Esophagus squamous epithelium (tissue), 5 donors: ENCODE data around the gene STS. TPM values are rescaled to one million over a fixed set of nuclear protein-coding genes. Genes with fewer than 3 reads are reported as not detected.

Source experiments
- DNase-seq: peaks from one replicate; lab custom pipeline; 2025; lab: John Stamatoyannopoulos, UW
- H3K27ac ChIP-seq, 4 donors: fragments of 200-600 bp; sonication (generic); one replicate each; pipeline ENCODE4 v1.5.1; 2016 to 2019; ENCODE audit warnings: mild to moderate bottlenecking in 1 of 4
- H3K27me3 ChIP-seq, 4 donors: fragments of 200-600 bp; sonication (generic); 1 replicate in 3 of 4; 2 replicates in 1 of 4; pipeline versions ENCODE4 v1.5.1 to v1.6.0; 2017 to 2021; ENCODE audit warnings: antibody characterized with exemption in 1 of 4
- H3K36me3 ChIP-seq, 3 donors: fragments of 200-600 bp; sonication (generic); one replicate each; pipeline ENCODE4 v1.5.1; 2016 to 2019
- H3K4me1 ChIP-seq, 3 donors: fragments of 200-600 bp; sonication (generic); one replicate each; pipeline ENCODE4 v1.5.1; 2017 to 2019
- H3K4me3 ChIP-seq, 4 donors: fragments of 200-600 bp; sonication (generic); 1 replicate in 3 of 4; 2 replicates in 1 of 4; pipeline ENCODE4 v1.5.1; 2016 to 2019; ENCODE audit warnings: mild to moderate bottlenecking in 2 of 4, moderate library complexity in 1 of 4
- H3K9me3 ChIP-seq, 3 donors: fragments of 200-600 bp; sonication (generic); one replicate each; pipeline ENCODE4 v1.5.1; 2016 to 2019
- POLR2A ChIP-seq, 4 donors: fragments of 450-650 bp; IDR thresholded peaks; one replicate each; pipeline ENCODE4 v1.6.1; 2017; ENCODE audit warnings: antibody characterized with exemption in 4 of 4, mild to moderate bottlenecking in 4 of 4, moderate library complexity in 3 of 4
- WGBS, 2 donors: methylation state at CpG; one replicate each; pipeline ENCODE4 v1.1.5; 2018; 5-methylcytosine and 5-hydroxymethylcytosine counted together
- intact Hi-C: fragments of 100-400 bp; cut with DNase I; formaldehyde crosslinking; loops from one replicate; pipeline ENCODE4 v1.15.0; 2022
- total RNA-seq, 4 donors: library from RNA; depleted of rRNA; stranded (reverse); fragments of >200 nt; gene quantifications; one replicate each; pipeline ENCODE4 v1.1.0, GENCODE V29; 2016
- TF ChIP-seq, protein P1 (sequence below), 6 experiments: fragments of 450-650 bp in 4 of 6; fragments of 200-600 bp in 2 of 6; sonication (generic) in 2 of 6; IDR thresholded peaks; one replicate each; pipeline ENCODE4 v1.5.1; 2016 to 2019; ENCODE audit warnings: antibody characterized with exemption in 6 of 6, mild to moderate bottlenecking in 4 of 6, moderate library complexity in 4 of 6
- donor health status: DM: yes; HTN: yes; CAD: no.

The STS gene
- total RNA-seq, 4 donors from 2014 or later: 1.5 to 4.8 (median 2.3) TPM

DNA sequence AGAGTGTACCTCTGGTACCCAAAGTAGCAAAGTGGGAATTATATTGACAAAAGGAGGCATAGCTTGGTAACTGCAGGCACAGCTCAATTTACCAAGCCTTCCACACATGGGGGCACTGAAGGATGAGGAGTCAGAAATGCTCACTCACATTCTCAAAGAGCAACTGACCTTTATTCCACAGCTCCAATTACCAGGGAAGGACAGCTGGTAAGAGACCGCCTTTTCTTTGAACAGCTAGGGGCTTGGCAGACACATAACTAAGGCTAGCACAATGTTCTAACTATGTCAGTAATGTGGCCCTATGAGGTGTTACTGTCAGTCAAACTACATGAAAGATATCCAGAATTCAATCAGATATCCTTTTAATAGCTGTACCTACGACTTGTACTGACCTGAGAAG, 20.5 kb upstream of the STS start:
- Histone ChIP-seq H3K4me3 (no peak overlapping the region), H3K27me3 (no peaks in the 10 kb centered on the region), H3K36me3 (no peaks in the 10 kb centered on the region), H3K9me3 (no peaks in the 10 kb centered on the region), H3K4me1 (peaks cover 0 to 6% (median 6%) of the 10 kb centered on the region in 3 donors), H3K27ac (no peak overlapping the region)
- no peak for DNase-seq
- intact Hi-C loops: no loop called here
- no peak for TF ChIP-seq POLR2A (IDR thresholded peaks at IDR 0.05)
- TF ChIP-seq, protein P1, sequence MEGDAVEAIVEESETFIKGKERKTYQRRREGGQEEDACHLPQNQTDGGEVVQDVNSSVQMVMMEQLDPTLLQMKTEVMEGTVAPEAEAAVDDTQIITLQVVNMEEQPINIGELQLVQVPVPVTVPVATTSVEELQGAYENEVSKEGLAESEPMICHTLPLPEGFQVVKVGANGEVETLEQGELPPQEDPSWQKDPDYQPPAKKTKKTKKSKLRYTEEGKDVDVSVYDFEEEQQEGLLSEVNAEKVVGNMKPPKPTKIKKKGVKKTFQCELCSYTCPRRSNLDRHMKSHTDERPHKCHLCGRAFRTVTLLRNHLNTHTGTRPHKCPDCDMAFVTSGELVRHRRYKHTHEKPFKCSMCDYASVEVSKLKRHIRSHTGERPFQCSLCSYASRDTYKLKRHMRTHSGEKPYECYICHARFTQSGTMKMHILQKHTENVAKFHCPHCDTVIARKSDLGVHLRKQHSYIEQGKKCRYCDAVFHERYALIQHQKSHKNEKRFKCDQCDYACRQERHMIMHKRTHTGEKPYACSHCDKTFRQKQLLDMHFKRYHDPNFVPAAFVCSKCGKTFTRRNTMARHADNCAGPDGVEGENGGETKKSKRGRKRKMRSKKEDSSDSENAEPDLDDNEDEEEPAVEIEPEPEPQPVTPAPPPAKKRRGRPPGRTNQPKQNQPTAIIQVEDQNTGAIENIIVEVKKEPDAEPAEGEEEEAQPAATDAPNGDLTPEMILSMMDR (IDR thresholded peaks at IDR 0.05): no peak
- WGBS, 2 donors: 83% methylated on average over 2 of the region's 2 CpGs

GRCh38 chrX:7131621-7132020, 15.9 kb upstream of the STS start:
- 92% methylated on average over 6 to 13 of the region's 13 CpGs for WGBS, 2 donors
- intact Hi-C loops: no loop called here
- Histone ChIP-seq H3K36me3 (no peaks in the 10 kb centered on the region), H3K27ac (peak overlapping the region in 3 of 4 donors; percentile 4 to 48 (median 42)), H3K9me3 (no peaks in the 10 kb centered on the region), H3K4me1 (peaks cover 2 to 21% (median 15%) of the 10 kb centered on the region in 3 donors), H3K4me3 (no peak overlapping the region), H3K27me3 (no peaks in the 10 kb centered on the region)
- TF ChIP-seq, protein P1 (IDR thresholded peaks at IDR 0.05): no peak
- no peak for TF ChIP-seq POLR2A (IDR thresholded peaks at IDR 0.05)
- no peak for DNase-seq

DNA sequence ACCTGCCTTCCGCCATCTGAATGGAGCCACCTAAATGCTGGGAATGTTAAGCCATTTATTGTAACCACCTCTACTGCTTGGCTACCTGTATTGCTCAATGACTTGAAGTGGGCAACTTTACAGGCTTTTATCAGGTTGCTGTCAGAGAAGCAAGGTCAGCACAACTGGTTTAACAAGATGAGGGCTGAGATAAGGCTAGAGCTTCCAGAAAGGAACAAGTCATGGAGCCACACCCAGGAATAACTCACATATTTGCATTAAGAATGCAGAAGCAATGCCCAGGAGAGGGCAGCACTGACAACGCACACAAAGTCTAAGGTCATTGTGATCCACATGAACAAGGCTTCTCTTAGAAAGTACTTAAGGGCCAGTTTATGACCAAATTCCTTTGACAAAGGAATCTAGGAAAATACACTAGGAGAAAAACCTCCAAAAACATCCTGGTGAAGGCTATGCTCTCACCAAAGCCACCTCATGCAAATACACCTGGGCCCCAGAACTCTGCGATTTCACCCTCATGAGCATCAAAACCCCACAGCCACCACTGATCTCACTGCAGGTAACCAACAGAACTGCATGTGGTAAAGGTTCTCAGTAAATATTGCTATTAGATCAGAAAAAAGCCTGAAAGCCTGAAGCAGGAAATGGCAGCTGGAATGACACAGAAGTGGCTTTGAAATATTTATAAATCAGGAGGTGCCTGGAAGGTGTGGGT, 15.0 kb upstream of the STS start:
- no peak for TF ChIP-seq POLR2A (IDR thresholded peaks at IDR 0.05)
- TF ChIP-seq, protein P1 (IDR thresholded peaks at IDR 0.05): peak; percentile 42 to 69 (median 57)
- peaks cover 2 to 21% (median 15%) of the 10 kb centered on the region in 3 donors for H3K4me1 ChIP-seq
- no peaks in the 10 kb centered on the region for H3K9me3 ChIP-seq
- peak overlapping the region; percentile 43 to 67 (median 50) for H3K27ac ChIP-seq
- DNase-seq: no peak
- 57 to 74% methylated on average over 3 of the region's 3 CpGs for WGBS, 2 donors
- H3K4me3 ChIP-seq: no peak overlapping the region
- H3K27me3 ChIP-seq: no peaks in the 10 kb centered on the region
- intact Hi-C loops: no loop called here
- H3K36me3 ChIP-seq: no peaks in the 10 kb centered on the region

GRCh38 chrX:7133050-7133440, 14.5 kb upstream of the STS start:
- peak overlapping the region; percentile 43 to 67 (median 50) for H3K27ac ChIP-seq
- intact Hi-C loops: no loop called here
- H3K36me3 ChIP-seq: no peaks in the 10 kb centered on the region
- H3K27me3 ChIP-seq: no peaks in the 10 kb centered on the region
- H3K4me3 ChIP-seq: no peak overlapping the region
- WGBS, 2 donors: 48 to 55% methylated on average over 4 to 8 of the region's 8 CpGs
- no peaks in the 10 kb centered on the region for H3K9me3 ChIP-seq
- peaks cover 2 to 21% (median 15%) of the 10 kb centered on the region in 3 donors for H3K4me1 ChIP-seq
- DNase-seq: no peak
- no peak for TF ChIP-seq POLR2A (IDR thresholded peaks at IDR 0.05)
- TF ChIP-seq, protein P1 (IDR thresholded peaks at IDR 0.05): no peak

DNA sequence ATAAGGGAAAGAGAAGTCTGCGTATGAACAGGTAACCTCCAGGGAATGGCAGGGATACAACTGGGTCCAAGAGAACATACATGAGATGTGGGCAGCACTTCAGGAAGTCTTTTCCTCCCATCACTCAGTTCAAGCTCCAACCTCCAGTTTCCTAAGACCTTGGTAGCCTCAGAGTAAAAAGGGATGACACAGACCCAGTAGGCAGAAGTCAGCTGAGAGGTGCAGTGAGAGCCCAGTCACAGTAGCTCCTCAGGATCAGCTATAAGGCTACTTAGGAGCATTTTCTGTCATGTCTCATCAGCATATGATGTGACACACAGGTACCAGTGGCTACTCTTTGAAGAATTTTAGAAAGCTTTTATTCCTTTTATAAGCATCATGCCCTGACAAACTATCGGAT, 12.5 kb upstream of the STS start:
- WGBS, 2 donors: 85 to 90% methylated on average over 2 of the region's 2 CpGs
- peaks cover 2 to 21% (median 15%) of the 10 kb centered on the region in 3 donors for H3K4me1 ChIP-seq
- H3K4me3 ChIP-seq: no peak overlapping the region
- intact Hi-C loops: no loop called here
- H3K36me3 ChIP-seq: no peaks in the 10 kb centered on the region
- no peaks in the 10 kb centered on the region for H3K27me3 ChIP-seq
- no peak for TF ChIP-seq POLR2A (IDR thresholded peaks at IDR 0.05)
- TF ChIP-seq, protein P1 (IDR thresholded peaks at IDR 0.05): no peak
- H3K27ac ChIP-seq: no peak overlapping the region
- no peaks in the 10 kb centered on the region for H3K9me3 ChIP-seq
- no peak for DNase-seq
